HepG2 (cell line): ENCODE data around the gene SRC. TPM values are rescaled to one million over a fixed set of nuclear protein-coding genes. Genes with fewer than 3 reads are reported as not detected.

ENCODE experiments used
- AFF4 ChIP-seq: sonication (generic); formaldehyde crosslinking; IDR thresholded peaks from 2 replicates; pipeline ENCODE4 v1.4.0; 2020; ENCODE audit warnings: missing genetic modification reagents
- CSRNP2 ChIP-seq: sonication (generic); formaldehyde crosslinking; conservative IDR thresholded peaks from 2 replicates; pipeline ENCODE4 v1.8.0; 2022; ENCODE audit warnings: low read depth, missing genetic modification reagents
- ETV6 ChIP-seq: sonication (generic); formaldehyde crosslinking; conservative IDR thresholded peaks from 2 replicates; pipeline ENCODE4 v1.4.0; 2020; ENCODE audit warnings: missing genetic modification reagents
- GATAD2A ChIP-seq: IDR thresholded peaks from 2 replicates; pipeline ENCODE4 v1.6.1; 2016
- HES4 ChIP-seq: sonication (generic); formaldehyde crosslinking; IDR thresholded peaks from 2 replicates; pipeline ENCODE4 v1.9.0; 2021; ENCODE audit warnings: mild to moderate bottlenecking, missing genetic modification reagents, borderline replicate concordance
- HNRNPH1 ChIP-seq: fragments of 200-400 bp; formaldehyde crosslinking; optimal IDR thresholded peaks from 2 replicates; pipeline ENCODE3; 2017; ENCODE audit warnings: mild to moderate bottlenecking, low read depth, low read length
- HOXA7 ChIP-seq: sonication (generic); formaldehyde crosslinking; IDR thresholded peaks from 2 replicates; pipeline ENCODE4 v1.8.1; 2022; ENCODE audit warnings: mild to moderate bottlenecking, missing genetic modification reagents, moderate library complexity
- IRF2 ChIP-seq: IDR thresholded peaks from 2 replicates; pipeline ENCODE4 v1.6.1; 2018; ENCODE audit warnings: missing genetic modification reagents, missing compliant biosample characterization
- NR2F2 ChIP-seq: IDR thresholded peaks from 2 replicates; pipeline ENCODE4 v1.6.1; 2012; ENCODE audit warnings: low read depth, inconsistent platforms, borderline replicate concordance
- RNF219 ChIP-seq: sonication (generic); formaldehyde crosslinking; IDR thresholded peaks from 2 replicates; pipeline ENCODE4 v1.5.0; 2020; ENCODE audit warnings: mild to moderate bottlenecking, missing genetic modification reagents
- SAP130 ChIP-seq: IDR thresholded peaks from 2 replicates; pipeline ENCODE4 v1.6.1; 2016; ENCODE audit warnings: low read depth
- STAG1 ChIP-seq: sonication (generic); formaldehyde crosslinking; IDR thresholded peaks from 2 replicates; pipeline ENCODE4 v1.4.0; 2020; ENCODE audit warnings: missing genetic modification reagents
- TARDBP ChIP-seq: sonication (generic); formaldehyde crosslinking; IDR thresholded peaks from 2 replicates; pipeline ENCODE4 v1.8.0; 2022; ENCODE audit warnings: mild to moderate bottlenecking, missing genetic modification reagents
- ZBTB8A ChIP-seq: sonication (generic); formaldehyde crosslinking; IDR thresholded peaks from 2 replicates; pipeline ENCODE4 v1.4.0; 2020; ENCODE audit warnings: mild to moderate bottlenecking, low read depth, missing genetic modification reagents, borderline replicate concordance
- ZMAT5 ChIP-seq: sonication (generic); formaldehyde crosslinking; IDR thresholded peaks from 2 replicates; pipeline ENCODE4 v1.5.0; 2020; ENCODE audit warnings: mild to moderate bottlenecking, low read depth, missing genetic modification reagents, borderline replicate concordance
- ZNF207 ChIP-seq: fragments of 450-650 bp; IDR thresholded peaks from 2 replicates; pipeline ENCODE4 v1.6.1; 2016; ENCODE audit warnings: antibody characterized with exemption, borderline replicate concordance
- ZNF580 ChIP-seq: IDR thresholded peaks from 2 replicates; pipeline ENCODE4 v1.6.1; 2016; ENCODE audit warnings: low read depth, borderline replicate concordance
- ZSCAN9 ChIP-seq: IDR thresholded peaks from 2 replicates; pipeline ENCODE4 v1.6.1; 2016; ENCODE audit warnings: borderline replicate concordance
- polyA plus RNA-seq, 8 experiments: library from polyadenylated mRNA; depleted of rRNA in 3 of 8; stranded (reverse) in 7 of 8; unstranded in 1 of 8; fragments of >200 nt; fragmentation: Illumina TruSeq in 4 of 8; extraction: Trizol in 4 of 8; gene quantifications; 2 replicates each; pipeline versions ENCODE4 v1.2.1 to v1.2.3, GENCODE V29; 2011 to 2016; ENCODE audit warnings: low read depth in 4 of 8, missing spikeins in 1 of 8, mixed read lengths in 1 of 8; ENCODE audit not compliant: insufficient read depth in 1 of 8
- total RNA-seq, 5 experiments: library from RNA; depleted of rRNA; stranded (reverse); fragments of >200 nt; fragmentation: Illumina TruSeq; extraction: Trizol; gene quantifications; 2 replicates each; pipeline ENCODE4 v1.2.3, GENCODE V29; 2016; ENCODE audit warnings: low read depth in 1 of 5

Gene SRC
- total and polyA plus RNA-seq, 2 of the 13 experiments (the other 11 are each of a cell fraction or from before 2014, with no cell fraction given), result 54.7 to 192 TPM

GRCh38 chr20:37390891-37391525 lies 45.1 kb downstream of the SRC start (continued):
- TF ChIP-seq ZNF580 (CRISPR knock-in tag) (peak; percentile 86; the same call in 1 of the 2 replicates), ZSCAN9 (CRISPR knock-in tag) (peak; percentile 88), AFF4 (CRISPR knock-in tag) (no peak), ZBTB8A (peak; percentile 65; the same call in 1 of the 2 replicates), IRF2 (CRISPR knock-in tag) (peak; percentile 74; the same call in 1 of the 2 replicates), HNRNPH1 (peak; percentile 6), STAG1 (peak; percentile 38), GATAD2A (CRISPR knock-in tag) (peak; percentile 87), NR2F2 (peak; percentile 95), TARDBP (CRISPR knock-in tag) (0 out of 2 replicates have a peak, but pooled peaks have one; percentile 64), RNF219 (no peak), ZMAT5 (CRISPR knock-in tag) (no peak), HES4 (CRISPR knock-in tag) (0 out of 2 replicates have a peak, but pooled peaks have one; percentile 48), ZNF207 (no peak), CSRNP2 (CRISPR knock-in tag) (no peak), SAP130 (peak; percentile 94), ETV6 (0 out of 2 replicates have a peak, but pooled peaks have one; percentile 51), HOXA7 (CRISPR knock-in tag) (no peak)
